Activated T-cell treated with anti-CD3 and anti-CD28 coated beads, Interleukin-2, amount 50 U/mL, for 1 hour (primary cell): Measurements from ENCODE around the gene ASCL5.
A peak's percentile ranks its signal among the peaks of the same experiment; 100 is the strongest.

Source experiments
- DNase-seq: peaks from one replicate; pipeline ENCODE4 v3.0.0-alpha.2; 2020

ASCL5 gene

DNA sequence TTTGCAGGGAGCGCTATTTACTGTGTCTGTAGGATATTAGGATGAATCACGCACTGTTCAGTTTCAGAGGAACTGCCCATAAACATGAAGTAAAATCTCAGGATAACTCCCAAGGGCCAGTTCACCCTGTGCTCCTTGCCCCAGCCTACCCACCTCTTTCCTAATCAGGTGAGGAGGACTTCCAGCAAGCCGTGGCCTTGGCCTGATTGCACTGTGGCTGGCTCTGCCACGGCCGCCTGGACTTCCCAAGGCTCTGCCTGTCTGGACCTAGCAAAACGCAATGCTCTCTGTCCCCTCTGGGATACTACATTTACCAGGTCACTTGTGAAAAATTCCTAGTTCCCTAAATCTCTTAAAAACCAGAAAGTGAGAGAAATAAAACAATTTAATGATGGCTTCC lies 7.4 kb upstream of the ASCL5 start:
- no peak for DNase-seq

DNA sequence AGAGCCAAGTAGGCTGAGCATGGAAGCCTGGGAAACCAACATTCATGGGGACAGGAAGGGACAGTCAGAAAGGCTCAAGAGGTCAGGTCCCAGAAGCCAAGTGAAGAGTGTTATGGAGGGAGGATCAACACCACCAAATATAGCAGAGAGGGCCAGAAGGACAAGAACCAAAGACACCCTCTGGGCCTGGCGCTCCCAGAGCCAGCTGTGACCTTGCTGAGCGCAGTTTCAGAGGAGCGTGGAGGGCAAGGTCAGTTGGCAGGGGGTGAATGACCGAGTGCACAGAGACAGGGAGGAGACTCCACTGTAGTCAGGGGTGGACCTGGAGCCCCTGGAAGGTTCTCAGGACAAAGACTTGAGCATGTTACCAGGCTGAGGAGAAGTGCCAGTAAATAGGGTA lies 4.4 kb upstream of the ASCL5 start:
- DNase-seq, result no peak

DNA sequence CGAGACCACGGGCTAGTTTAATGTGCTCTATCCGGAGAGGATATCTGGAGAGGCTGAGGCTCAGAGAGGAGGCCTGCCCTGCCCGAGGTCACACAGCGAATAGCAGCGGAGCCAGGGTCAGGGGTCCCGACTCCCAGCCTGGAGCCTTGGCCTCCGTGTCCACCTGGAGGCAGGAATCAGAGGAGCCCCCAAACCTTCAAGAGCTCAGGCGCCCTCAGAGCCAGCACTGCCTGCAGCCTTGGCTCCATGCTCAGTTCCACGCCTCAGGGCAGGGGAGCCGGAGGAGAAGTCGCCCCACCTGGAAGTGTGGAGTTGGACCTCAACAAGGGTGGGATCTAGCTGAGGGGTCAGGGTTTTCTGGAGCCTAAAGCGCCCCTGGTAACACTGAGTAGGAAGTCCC lies 2.0 kb upstream of the ASCL5 start:
- DNase-seq, result no peak

DNA sequence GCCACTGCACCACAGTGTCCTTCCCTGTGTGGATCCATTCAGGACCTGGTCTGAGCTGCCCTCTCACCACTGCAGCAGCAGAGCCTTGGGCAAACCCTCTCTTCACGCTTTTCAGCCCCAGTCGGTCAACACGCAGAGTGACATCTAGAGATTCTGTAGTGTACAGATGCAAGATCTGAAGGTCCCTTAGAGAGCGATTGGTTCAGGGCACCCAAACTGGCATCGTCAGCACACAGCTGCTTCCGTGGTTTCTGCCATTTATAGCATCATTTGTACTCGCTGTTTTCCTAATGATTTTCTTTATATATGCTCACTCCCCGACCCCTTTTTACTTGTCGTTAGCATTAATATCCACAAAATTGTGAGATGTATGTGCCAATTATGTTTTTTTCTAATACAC lies 1.5 kb upstream of the ASCL5 start:
- DNase-seq, result no peak

DNA sequence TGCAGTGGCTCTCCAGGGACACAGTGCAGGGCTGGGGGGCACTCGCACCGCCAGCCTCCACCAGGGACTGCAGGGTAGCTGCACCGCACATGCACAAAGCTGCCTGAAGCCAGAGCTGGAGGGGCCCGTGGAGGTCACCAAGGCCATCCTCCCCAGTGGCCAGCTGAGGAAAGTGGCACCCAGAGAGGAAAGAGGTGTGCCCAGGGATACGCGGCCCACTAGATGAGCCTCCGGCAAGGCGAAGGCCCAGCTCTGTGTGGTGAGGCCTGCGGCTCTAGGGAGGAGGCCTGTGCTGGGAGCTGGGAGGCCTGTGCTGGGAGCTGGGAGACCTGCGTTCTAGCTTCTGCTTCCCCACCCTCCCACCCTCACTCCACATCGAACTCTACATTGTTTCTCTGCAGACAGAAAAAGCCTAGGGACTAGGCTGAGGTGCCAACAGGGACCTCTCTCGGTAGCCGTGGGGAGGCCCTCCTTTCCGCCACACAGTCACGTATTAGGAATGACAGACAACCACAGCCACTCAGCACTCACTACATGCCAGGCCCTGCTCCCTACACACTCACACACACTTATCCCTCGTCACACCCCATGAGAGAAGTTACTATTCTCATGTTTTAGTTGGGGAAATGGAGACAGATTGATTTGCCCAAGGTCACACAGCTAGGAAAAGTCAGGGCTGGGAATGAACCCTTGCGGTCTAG lies 921 bp upstream of the ASCL5 start:
- no peak for DNase-seq

DNA sequence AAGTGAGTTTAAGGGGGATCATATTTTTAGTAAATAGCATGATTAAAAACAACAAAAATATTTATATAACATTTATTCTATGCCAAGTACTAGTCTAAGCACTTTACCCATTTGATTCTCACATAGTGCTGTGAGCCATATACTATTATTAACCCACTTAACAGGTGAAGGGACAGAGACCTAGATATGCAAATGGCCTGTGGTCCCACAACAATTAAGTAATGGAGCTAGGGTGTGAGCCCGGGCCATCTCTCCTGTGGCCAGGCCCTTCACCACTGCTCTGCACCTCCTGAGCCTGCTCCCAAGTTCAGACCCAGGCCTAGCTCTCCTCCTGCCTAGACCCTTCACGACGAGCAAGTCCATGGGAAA lies 537 bp downstream of the ASCL5 start:
- no peak for DNase-seq

DNA sequence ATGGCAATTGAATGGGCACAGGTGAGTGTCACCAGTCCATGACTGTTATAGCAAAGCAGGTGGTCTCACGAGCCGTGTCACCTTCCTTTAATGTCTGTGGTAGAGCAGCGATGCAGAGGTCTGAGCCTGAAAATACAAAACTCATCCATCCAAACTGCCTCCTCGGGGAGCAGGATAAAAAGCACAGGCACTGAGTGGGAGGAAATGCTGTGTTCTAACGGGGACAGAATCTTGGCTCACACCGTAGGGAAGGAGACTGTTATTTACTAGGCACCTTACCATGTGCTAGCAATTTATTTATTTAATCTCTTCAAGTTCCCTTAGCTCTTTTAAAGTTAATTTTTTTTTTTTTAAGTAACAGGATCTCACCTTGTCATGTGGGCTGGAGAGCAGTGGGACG lies 1.2 kb downstream of the ASCL5 start:
- no peak for DNase-seq

DNA sequence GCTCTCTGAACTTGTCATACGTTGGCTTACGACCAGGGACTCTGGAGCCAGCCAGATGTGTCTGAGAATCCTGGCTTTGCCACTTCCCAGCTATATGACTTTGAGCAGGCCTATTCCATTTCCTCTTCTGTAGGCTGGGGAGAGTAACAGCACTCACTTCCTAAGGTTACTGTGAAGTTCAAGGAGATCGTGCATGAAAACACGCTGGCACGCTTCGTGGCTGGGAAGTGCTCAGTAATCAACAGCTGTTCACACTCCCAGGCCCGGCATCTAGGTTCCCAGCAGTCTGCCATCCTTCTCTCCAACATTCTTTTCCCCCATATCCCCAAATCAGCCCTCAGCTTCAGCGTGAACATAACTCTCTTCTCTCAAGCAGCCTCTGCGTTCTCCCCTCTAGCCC lies 2.0 kb downstream of the ASCL5 start:
- no peak for DNase-seq

DNA sequence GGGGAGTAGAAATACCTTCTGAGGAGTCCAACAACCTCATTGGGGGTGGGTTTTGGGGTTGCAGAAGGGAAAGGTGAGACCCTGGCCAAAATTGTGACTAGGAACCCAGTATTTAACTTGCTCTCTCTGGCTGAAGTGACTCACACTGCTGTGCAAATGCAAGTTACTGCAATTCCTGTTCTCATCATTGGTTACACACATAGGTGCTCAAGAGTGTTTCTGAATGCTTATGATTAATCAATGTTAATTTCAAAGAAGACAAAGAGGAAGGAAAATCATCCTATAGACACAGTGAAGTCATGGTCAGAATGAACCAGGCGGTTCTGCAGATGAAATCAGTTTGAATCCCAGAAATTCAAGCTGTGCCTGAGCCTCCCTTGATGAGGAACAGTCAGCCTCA lies 3.1 kb downstream of the ASCL5 start:
- DNase-seq, result no peak

DNA sequence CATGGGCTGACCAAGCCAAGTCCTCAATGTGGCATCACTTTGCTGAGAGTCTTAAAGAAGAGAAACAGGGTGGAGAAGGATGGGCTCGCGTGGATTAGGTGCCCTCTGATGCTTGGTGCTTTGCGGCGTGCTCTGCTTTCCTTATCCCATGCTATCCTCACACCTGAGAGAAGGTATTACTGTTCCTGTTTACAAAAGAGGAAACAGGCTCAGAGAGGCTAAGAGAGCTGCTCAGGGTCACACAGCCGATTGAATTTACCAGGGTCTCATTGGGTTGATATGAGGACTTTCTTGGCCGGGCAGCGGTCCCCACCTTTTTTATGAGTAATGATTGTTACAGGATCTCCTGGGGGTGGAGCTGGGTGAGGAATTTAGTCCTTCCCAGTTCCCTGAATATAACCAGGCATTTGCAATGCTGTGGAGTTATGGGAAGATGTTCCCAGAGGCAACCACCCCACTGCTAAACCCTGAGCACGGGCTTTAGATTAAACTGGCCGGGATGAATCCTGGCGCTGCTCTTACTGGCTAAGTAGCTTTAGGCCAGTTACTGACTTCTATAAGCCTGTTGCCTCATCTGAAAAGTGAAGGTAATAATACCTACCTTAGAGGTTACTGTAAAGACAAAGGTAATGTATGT lies 4.5 kb downstream of the ASCL5 start:
- no peak for DNase-seq

DNA sequence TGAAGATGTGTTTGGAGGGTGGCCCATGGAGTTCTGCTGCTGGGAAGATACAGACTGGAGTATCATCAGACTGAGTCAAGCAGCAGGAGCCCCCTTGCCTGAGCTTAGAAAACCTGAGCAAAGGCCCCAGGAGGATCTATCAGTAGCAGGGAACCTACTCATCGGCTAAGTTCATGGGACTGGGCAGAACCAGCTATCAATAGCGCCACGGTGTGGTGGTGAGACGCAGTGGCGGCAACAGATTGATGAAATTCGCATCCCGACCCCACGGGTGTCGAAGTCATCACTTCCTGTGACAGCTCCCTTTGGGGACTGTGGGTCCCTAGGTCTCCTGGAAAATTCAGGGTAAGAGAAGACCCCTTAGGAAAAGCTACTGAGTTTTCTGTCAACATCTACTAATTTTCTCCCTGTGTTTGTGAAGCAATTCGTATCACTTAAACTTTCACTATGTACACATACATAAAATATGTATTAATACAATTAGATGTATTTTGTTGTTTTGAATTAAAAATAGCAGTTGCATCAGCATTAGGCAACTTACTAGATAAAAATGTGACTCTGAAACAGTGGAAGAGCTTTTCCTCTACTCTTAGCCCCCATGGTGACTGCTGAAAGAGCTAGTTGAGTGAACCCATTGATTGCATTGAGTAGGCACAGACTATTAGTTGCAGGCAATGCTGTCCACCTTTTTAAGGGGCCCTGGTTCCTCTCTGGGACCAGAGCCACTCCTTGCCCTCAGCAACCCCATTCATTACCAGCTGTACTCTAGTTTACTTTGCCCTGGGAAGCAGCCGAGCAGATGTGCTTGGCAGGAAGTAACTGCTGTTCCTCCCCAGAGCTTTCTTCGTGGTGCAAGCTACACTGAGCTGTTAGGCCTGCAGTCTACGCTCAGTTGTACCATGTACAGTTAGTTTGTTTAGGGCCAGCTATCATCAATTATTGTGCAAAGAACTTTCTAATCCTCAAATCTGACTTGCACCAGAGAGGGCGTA lies 7.5 kb downstream of the ASCL5 start:
- peak; percentile 59 for DNase-seq

DNA sequence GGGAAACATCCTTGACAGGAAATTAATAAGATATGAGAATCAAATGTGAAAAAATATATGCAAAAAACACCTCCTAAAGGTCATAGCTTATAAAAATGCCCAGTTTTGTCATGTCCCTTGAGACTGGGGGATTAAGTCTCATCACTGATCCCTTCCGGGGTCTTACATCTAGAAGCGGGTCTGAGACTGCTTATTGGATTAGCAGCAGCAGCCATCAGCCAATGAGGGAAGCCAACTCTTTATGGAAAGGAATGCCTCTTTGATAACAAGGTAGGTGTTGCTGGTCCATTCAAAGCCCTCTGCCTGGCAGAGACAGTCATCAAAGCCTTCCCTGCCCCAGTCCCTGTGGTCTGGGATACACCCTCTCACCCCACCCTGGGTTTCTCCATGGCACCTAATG lies 10.9 kb downstream of the ASCL5 start:
- DNase-seq, result no peak

DNA sequence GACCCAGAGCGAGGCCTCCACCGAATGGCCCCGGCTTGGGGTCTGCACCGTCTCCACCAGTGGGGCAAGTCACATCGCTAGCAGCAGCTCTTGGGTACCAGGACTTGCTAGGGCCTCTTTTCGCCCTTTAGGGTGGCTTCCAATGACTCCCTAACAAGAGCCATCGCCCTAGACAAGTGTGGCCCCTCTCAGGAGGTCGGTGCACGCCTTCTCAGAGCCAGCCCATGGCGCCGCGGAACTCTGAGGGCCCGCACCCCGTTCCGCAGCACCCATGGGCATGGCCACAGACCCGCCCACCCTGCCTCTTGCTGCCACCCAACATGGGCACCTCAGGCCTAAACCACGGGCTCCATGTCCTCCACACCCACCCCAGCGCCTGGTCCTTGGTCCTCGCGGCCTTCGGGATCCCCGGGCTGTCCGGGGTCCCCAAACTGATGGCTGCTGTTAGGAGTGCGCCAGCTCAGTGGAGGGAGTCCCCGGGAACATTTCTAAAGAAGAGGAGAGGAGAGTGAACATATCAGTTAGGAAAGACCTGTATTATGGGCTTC lies 11.5 kb downstream of the ASCL5 start:
- DNase-seq, result no peak

DNA sequence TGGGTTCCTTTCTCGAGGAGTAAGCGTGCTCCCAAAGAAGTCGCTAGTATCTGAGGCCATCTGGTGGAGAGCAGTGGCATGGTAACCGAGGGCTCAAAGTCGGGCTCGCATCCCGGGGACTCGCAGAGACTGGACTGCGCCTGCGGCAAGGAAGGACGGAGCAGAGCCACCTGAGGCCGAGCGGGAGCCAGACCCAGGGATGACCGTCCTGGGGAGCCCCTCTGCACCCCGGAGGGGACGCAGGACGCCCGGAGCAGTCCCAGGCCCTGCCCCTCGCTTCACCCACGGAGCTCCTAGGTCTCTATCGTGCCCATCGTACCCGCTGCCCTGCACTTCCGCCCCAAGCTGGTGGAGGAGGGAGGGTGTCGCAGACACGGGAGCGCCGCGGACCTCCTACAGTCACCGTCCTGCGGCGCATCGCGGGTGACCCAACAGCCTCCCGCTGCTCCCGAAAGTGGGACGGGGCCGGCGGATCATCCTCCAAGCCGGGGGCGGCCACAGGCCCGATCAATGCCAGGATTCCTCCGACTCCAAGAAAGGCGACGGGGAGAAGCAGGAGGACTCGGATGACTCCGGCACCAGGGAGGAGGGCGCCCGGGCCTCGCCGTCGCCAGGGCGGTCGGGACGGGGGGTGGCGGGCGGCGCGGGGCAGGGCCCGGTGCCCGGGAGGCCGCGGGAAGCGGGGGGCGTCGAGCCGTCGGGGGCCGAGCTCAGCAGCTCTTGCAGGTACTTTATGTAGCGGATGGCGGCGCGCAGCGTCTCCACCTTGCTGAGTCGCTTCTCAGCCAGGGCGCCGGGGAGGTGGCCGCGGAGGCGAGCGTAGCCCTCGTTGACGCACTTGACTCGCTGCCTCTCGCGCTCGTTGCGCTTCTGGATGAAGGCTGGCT lies 12.5 kb downstream of the ASCL5 start:
- peak; percentile 78 for DNase-seq

DNA sequence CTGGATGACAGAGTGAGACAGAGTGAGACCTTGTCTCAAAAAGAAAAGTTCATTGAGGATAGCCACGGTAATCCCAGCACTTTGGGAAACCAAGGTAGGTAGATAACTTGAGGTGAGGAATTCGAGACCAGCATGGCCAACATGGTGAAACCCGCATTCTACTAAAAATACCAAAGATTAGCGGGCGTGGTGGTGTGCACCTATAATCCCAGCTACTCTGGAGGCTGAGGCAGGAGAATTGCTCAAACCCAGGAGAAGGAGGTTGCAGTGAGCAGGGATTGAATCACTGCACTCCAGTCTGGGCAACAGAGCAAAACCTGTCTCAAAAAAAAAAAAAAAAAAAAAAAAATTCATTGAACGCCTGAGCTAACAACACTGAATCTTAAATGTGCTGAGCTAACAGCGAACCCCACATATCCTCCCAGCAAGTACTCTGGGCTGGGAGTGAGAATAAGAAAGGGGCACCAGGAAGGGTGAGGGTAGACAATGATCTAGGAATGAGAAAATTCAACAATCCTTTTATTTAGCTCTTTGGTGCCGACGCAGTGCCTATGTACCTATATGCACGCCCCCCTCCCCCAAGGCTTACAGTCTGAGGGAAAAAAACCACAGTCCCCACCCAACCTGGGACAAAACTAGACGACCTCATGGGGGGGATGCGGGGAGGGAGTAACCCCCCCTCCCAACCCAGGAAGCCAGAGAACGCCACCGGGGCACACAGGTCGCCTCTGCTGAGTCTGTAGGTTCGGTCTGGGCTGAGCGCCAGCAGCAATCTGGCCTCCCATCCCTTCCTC lies 13.3 kb downstream of the ASCL5 start:
- DNase-seq, result no peak

DNA sequence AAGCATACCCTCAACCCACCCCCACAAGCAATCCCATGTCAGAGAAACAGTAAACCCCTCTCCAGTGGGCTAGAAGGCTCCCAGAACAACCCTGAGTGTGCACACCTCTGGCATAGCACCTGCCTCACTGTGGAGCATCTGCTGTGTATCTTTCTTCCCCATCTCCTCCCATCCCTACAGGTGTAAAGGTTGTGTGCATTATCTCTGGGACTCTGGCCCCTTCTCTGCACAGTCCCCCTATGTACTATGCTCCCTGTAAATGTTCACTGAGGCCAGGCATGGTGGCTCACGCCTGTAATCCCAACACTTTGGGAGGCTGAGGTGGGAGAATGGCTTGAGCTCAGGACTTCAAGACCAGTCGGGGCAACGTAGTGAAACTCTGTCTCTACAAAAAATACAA lies 14.1 kb downstream of the ASCL5 start:
- no peak for DNase-seq

DNA sequence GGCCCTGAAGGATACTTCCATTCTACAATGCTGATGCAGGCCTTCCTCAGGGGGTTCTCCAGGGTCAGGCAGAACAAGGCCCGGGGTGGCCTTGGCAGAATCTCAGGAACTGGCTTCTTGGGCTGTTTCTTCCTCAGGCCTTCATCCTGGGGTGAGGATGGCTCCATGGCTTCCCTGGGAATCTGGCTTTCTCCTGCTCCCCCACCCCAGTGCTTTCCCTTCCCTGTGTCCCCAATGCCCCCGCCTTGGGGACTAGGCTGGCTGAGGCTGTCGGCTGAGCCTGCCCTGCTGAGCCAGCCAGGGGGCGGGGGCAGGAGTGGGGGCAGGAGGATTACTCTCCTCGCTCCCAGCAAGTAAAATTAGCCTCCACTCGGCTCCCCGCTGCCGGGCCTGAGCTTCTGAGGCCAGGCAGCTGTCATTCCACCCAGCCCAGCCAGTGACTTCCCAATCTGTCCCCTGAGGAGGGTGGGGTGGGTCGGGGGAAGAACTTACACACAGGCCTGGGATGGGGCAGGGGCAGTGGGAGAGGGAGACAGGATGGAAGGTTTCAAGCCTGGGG lies 14.7 kb downstream of the ASCL5 start, which contains the start of gene CACNA1S:
TSS of gene CACNA1S (minus strand) at position 254 of the 559 bp plus-strand sequence. CDS start at position 167, 87 bp downstream.
- DNase-seq, result no peak

DNA sequence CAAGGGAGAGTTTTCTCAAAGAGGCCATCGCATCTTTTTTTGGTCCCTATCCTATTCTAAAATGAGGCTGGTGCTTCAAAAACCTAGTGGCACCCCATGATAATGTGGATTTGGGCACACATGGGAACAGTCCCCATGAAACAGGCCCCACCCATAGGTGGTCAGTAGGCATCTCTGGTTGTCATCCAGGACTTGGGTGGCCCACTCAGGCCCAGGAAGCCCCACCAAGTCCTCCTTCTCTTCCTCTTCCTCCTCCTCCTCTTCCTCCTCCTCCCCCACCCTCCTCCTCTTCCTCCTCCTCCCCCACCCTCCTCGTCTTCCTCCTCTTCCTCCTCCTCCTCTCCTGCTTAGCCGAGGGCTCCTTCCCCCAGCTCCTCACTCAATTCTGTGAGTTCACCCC lies 15.3 kb downstream of the ASCL5 start:
- no peak for DNase-seq

DNA sequence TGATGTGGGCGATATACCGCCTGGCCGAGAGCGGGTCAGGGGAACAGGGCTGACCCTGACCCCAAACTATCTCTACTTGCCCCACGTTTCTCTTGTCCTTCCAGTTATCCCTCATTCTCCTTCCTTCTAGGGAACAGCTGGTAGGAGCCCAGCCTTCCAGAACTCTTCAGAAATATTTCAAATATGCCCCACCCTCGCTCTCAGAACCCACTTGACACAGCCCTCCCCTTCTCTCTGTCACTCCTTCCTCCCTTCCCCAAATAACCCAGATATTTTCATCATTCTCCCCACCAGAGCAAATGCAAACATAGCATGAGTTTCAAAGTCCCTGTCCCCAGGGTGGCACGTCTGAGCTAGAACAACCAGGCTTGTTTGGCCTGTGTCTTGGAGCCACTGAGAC lies 15.8 kb downstream of the ASCL5 start:
- DNase-seq, result no peak

DNA sequence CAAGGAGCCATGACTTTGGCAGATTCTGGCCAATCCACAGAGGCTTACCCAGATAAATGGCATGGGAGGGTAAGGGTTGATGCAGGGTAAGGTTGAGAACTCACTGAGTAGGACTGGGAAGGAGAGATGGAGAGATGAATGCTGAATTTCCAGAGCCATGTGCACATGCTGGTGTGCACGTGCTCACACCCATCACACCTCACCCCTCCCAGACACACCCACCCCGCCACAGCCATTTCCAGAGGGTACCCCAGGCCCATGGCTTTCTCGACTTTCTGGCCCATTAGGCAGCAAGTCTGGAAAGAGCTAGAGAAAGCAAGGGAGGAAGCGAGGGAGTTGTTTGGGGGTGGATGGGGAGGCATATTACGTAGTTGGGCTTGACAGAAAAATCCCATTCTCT lies 16.4 kb downstream of the ASCL5 start:
- no peak for DNase-seq

DNA sequence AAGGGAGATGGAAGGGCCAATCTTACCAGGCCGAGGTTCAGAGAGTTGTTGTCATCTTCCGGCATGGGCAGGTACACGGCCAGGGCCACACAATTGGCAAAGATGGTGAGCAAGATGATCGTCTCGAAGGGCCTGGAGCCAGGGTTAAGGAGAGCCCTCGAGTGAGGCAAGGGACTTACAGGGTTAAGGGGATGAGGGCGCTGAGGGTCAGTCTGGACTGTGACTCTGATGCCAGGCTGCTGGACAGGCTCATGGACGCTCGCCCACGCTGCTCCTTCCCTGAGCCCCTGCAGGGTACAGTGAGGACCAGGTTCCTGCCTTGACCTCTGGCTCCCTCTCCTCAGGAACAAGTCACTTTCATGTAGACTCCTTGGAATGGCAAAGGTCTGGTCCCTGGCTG lies 16.8 kb downstream of the ASCL5 start:
- no peak for DNase-seq
